SU-DHL-6 (cell line): ENCODE measurements around the gene NGF.

Experiments used
- EZH2phosphoT487 ChIP-seq: fragments of 200-600 bp; sonication (generic), shearing (Covaris generic); conservative IDR thresholded peaks from 2 replicates; pipeline ENCODE4 v1.6.1; 2018; ENCODE audit warnings: mild to moderate bottlenecking, antibody characterized with exemption, low read length, moderate library complexity, mixed read lengths
- TF ChIP-seq, protein P1 (sequence below): fragments of 200-600 bp; sonication (generic); IDR thresholded peaks from one replicate; pipeline ENCODE4 v1.5.1; 2017; ENCODE audit warnings: antibody characterized with exemption, mild to moderate bottlenecking, low read length, moderate library complexity; ENCODE audit not compliant: insufficient read depth, poor library complexity, severe bottlenecking

DNA sequence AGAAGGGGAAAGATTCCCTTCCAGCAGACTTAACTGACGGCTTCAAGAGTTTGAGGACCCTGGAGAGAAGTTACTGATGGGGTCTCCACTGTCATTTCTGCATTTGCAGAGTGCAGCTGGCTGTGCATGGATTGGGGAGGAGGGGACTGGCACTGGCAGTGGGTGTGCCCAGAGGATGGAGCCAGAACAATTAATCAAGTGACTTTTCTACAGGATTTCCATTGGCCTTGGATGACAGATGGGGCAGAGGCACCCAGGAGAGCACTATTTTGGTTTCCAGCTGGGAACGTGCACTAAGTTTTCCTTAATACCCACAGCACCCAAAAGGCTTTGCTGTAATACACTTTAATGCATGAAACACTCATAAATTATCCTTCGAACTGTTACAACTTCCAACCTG, 1.3 kb downstream of the NGF start:
- no peak for TF ChIP-seq EZH2phosphoT487
- TF ChIP-seq, protein P1, sequence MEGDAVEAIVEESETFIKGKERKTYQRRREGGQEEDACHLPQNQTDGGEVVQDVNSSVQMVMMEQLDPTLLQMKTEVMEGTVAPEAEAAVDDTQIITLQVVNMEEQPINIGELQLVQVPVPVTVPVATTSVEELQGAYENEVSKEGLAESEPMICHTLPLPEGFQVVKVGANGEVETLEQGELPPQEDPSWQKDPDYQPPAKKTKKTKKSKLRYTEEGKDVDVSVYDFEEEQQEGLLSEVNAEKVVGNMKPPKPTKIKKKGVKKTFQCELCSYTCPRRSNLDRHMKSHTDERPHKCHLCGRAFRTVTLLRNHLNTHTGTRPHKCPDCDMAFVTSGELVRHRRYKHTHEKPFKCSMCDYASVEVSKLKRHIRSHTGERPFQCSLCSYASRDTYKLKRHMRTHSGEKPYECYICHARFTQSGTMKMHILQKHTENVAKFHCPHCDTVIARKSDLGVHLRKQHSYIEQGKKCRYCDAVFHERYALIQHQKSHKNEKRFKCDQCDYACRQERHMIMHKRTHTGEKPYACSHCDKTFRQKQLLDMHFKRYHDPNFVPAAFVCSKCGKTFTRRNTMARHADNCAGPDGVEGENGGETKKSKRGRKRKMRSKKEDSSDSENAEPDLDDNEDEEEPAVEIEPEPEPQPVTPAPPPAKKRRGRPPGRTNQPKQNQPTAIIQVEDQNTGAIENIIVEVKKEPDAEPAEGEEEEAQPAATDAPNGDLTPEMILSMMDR, result no peak
